HUES64 (cell line): Measurements from ENCODE around the gene GABBR1.

Experiments used
- H3K27ac ChIP-seq: 2 replicates; pipeline ENCODE4 v1.7.0; 2013; ENCODE audit warnings: low read depth, low read length, inconsistent platforms
- H3K27me3 ChIP-seq: 2 replicates; pipeline ENCODE4 v1.6.1; 2013; ENCODE audit warnings: mild to moderate bottlenecking, low read length; ENCODE audit not compliant: insufficient read depth
- H3K36me3 ChIP-seq: 2 replicates; pipeline ENCODE4 v1.6.1; 2013; ENCODE audit warnings: mild to moderate bottlenecking, low read length; ENCODE audit not compliant: insufficient read depth
- H3K4me1 ChIP-seq: 2 replicates; pipeline ENCODE4 v1.6.1; 2013; ENCODE audit warnings: mild to moderate bottlenecking, low read length, moderate library complexity; ENCODE audit not compliant: insufficient read depth
- H3K4me3 ChIP-seq: 2 replicates; pipeline ENCODE4 v1.5.1; 2013; ENCODE audit warnings: mild to moderate bottlenecking, low read length, moderate library complexity
- H3K9ac ChIP-seq: 2 replicates; pipeline ENCODE4 v1.6.1; 2013; ENCODE audit warnings: mild to moderate bottlenecking, low read depth, low read length
- H3K9me3 ChIP-seq: 2 replicates; pipeline ENCODE4 v1.6.1; 2013; ENCODE audit warnings: low read depth, low read length; ENCODE audit not compliant: insufficient read depth
- WGBS: fragments of 150-250, 120-280 bp; methylation state at CpG from one replicate; pipeline ENCODE4 v1.1.7; 2013; ENCODE audit warnings: missing lambda C conversion rate; 5-methylcytosine and 5-hydroxymethylcytosine counted together

The GABBR1 gene

GRCh38 chr6:29590218-29590808, 42.7 kb downstream of the GABBR1 start:
- 96% methylated on average over 4 of the region's 4 CpGs for WGBS
- no peaks in the 10 kb centered on the region for H3K36me3 ChIP-seq
- no peaks in the 10 kb centered on the region for H3K27me3 ChIP-seq
- no peak overlapping the region for H3K9ac ChIP-seq
- no peaks in the 10 kb centered on the region for H3K9me3 ChIP-seq
- H3K4me1 ChIP-seq = peaks cover 4% of the 10 kb centered on the region
- H3K27ac ChIP-seq = no peak overlapping the region
- no peak overlapping the region for H3K4me3 ChIP-seq

GRCh38 chr6:29589423-29590048, 43.4 kb downstream of the GABBR1 start:
- 52% methylated on average over 3 of the region's 3 CpGs for WGBS

GRCh38 chr6:29584821-29585220, 48.2 kb downstream of the GABBR1 start, which contains the start of gene OR2H2:
Gene OR2H2 (plus strand): TSS chr6:29585121. CDS start chr6:29587945, 2,824 bp downstream.
- Histone ChIP-seq H3K36me3 (no peaks in the 10 kb centered on the region), H3K9me3 (no peaks in the 10 kb centered on the region), H3K27me3 (no peaks in the 10 kb centered on the region), H3K9ac (no peak within 1 kb of the TSS), H3K4me1 (no peaks in the 10 kb centered on the region), H3K4me3 (no peak within 1 kb of the TSS), H3K27ac (no peak within 1 kb of the TSS)

More at GRCh38 chr6:29589423-29590048, 43.4 kb downstream of the GABBR1 start:
- no peak overlapping the region for H3K9ac ChIP-seq
- no peak overlapping the region for H3K4me3 ChIP-seq
- no peaks in the 10 kb centered on the region for H3K27me3 ChIP-seq
- H3K9me3 ChIP-seq = no peaks in the 10 kb centered on the region
- H3K4me1 ChIP-seq = no peaks in the 10 kb centered on the region; the same call in 1 of the 2 replicates
- no peaks in the 10 kb centered on the region for H3K36me3 ChIP-seq
- H3K27ac ChIP-seq = no peak overlapping the region

GRCh38 chr6:29577544-29577943, 55.4 kb downstream of the GABBR1 start:
- WGBS = 88% methylated on average over 7 of the region's 7 CpGs

GRCh38 chr6:29576056-29576455, 56.9 kb downstream of the GABBR1 start:
- H3K9me3 ChIP-seq = no peaks in the 10 kb centered on the region
- no peak overlapping the region for H3K4me3 ChIP-seq
- peaks cover 8% of the 10 kb centered on the region; the same call in 1 of the 2 replicates for H3K4me1 ChIP-seq
- H3K9ac ChIP-seq = no peak overlapping the region
- no peaks in the 10 kb centered on the region for H3K36me3 ChIP-seq
- H3K27ac ChIP-seq = no peak overlapping the region
- no peaks in the 10 kb centered on the region for H3K27me3 ChIP-seq

More at GRCh38 chr6:29577544-29577943, 55.4 kb downstream of the GABBR1 start:
- peaks cover 8% of the 10 kb centered on the region; the same call in 1 of the 2 replicates for H3K4me1 ChIP-seq
- H3K36me3 ChIP-seq = no peaks in the 10 kb centered on the region
- no peak overlapping the region for H3K27ac ChIP-seq
- H3K9ac ChIP-seq = no peak overlapping the region
- H3K9me3 ChIP-seq = no peaks in the 10 kb centered on the region
- no peak overlapping the region for H3K4me3 ChIP-seq
- H3K27me3 ChIP-seq = no peaks in the 10 kb centered on the region

- H3K4me1 ChIP-seq = no peaks in the 10 kb centered on the region
- H3K27me3 ChIP-seq = no peaks in the 10 kb centered on the region
- H3K9ac ChIP-seq = no peak overlapping the region
- H3K36me3 ChIP-seq = no peaks in the 10 kb centered on the region
- H3K27ac ChIP-seq = no peak overlapping the region
- H3K9me3 ChIP-seq = no peaks in the 10 kb centered on the region
- H3K4me3 ChIP-seq = no peak overlapping the region
- 90% methylated on average over 5 of the region's 5 CpGs for WGBS
Observed at GRCh38 chr6:29567991-29568390, 65.0 kb downstream of the GABBR1 start.

GRCh38 chr6:29567541-29567940, 65.4 kb downstream of the GABBR1 start:
- WGBS = 80% methylated on average over 1 of the region's 2 CpGs
- H3K4me1 ChIP-seq = no peaks in the 10 kb centered on the region
- no peak overlapping the region for H3K27ac ChIP-seq
- no peak overlapping the region for H3K4me3 ChIP-seq
- H3K36me3 ChIP-seq = no peaks in the 10 kb centered on the region
- H3K9me3 ChIP-seq = no peaks in the 10 kb centered on the region
- H3K9ac ChIP-seq = no peak overlapping the region
- no peaks in the 10 kb centered on the region for H3K27me3 ChIP-seq

GRCh38 chr6:29566856-29567255, 66.1 kb downstream of the GABBR1 start:
- H3K36me3 ChIP-seq = no peaks in the 10 kb centered on the region
- no peak overlapping the region for H3K27ac ChIP-seq
- H3K27me3 ChIP-seq = no peaks in the 10 kb centered on the region
- H3K4me1 ChIP-seq = no peaks in the 10 kb centered on the region
- H3K9ac ChIP-seq = no peak overlapping the region
- no peak overlapping the region for H3K4me3 ChIP-seq
- no peaks in the 10 kb centered on the region for H3K9me3 ChIP-seq
- 99% methylated on average over 4 of the region's 5 CpGs for WGBS

- Histone ChIP-seq H3K27me3 (peaks cover 3% of the 10 kb centered on the region; the same call in 1 of the 2 replicates), H3K27ac (no peak overlapping the region), H3K9ac (no peak overlapping the region), H3K4me1 (no peaks in the 10 kb centered on the region), H3K4me3 (no peak overlapping the region), H3K9me3 (no peaks in the 10 kb centered on the region), H3K36me3 (no peaks in the 10 kb centered on the region)
Observed at GRCh38 chr6:29564875-29565274, 68.1 kb downstream of the GABBR1 start.

- H3K9me3 ChIP-seq = no peaks in the 10 kb centered on the region
- no peaks in the 10 kb centered on the region; the same call in 1 of the 2 replicates for H3K4me1 ChIP-seq
- 93% methylated on average over 3 of the region's 3 CpGs for WGBS
- no peak overlapping the region for H3K27ac ChIP-seq
- H3K4me3 ChIP-seq = no peak overlapping the region
- H3K27me3 ChIP-seq = peaks cover 13% of the 10 kb centered on the region
- H3K36me3 ChIP-seq = no peaks in the 10 kb centered on the region
- H3K9ac ChIP-seq = no peak overlapping the region
Observed at GRCh38 chr6:29563435-29563965, 69.5 kb downstream of the GABBR1 start.

GRCh38 chr6:29561606-29562181, 71.3 kb downstream of the GABBR1 start:
- 100% methylated on average over 1 of the region's 1 CpG for WGBS
- no peak overlapping the region for H3K27ac ChIP-seq
- no peak overlapping the region for H3K4me3 ChIP-seq
- no peaks in the 10 kb centered on the region for H3K9me3 ChIP-seq
- H3K9ac ChIP-seq = no peak overlapping the region
- H3K4me1 ChIP-seq = peaks cover 11% of the 10 kb centered on the region
- H3K36me3 ChIP-seq = no peaks in the 10 kb centered on the region
- peaks cover 21% of the 10 kb centered on the region for H3K27me3 ChIP-seq
